ENCODE results near the gene TAF1B.
A peak's percentile ranks its signal among the peaks of the same experiment; 100 is the strongest.

DNA sequence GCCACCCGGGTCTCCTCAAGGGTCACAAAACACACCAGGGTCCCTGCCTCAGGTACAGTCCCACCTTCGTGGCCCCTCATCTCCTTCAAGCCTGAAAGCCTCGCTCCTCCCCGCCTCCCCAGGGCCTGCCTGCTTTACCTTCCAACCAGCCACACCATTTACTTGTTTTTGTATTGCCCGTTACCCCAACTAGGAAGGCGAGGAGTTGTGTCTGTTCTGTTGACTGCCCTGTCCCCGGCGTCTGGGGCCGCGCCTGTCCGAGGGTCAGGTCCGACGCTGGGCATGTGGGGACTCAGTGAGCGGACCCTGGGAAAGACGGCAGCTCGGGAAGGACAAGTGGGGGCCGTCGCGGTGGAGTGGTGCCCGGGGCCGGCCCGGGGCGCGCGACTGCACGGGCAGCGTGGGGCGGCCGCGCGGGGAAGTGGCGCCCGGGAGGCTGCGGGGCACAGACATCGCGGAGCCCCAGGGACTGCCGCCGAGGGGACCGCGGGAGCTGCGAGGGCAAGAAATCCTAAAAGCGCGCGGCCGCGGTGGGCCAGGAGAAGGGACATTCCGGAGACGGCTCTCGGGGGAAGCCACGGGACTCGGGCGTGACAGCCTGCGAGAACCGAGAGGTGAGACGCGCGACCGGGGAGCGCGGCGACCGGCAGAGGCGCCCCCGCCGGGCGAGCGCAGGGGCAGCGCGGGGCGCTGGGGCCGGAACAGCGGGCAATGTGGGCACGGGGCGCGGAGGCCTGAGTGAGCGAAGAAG is 107.4 kb downstream of the TAF1B start:
- TF ChIP-seq CTCF (IDR thresholded peaks at IDR 0.05) (peak in 2 of 6 experiments; percentile 5 to 38), POLR2A (IDR thresholded peaks at IDR 0.05) (peak in 1 of 4 donors; percentile 8)

All from esophagus squamous epithelium (tissue), 4 donors.